Liver (tissue), 9 donors: Measurements from ENCODE around the gene TTF2. TPM values are rescaled to one million over a fixed set of nuclear protein-coding genes. Genes with fewer than 3 reads are reported as not detected.

Experiments
- DNase-seq: peaks from one replicate; pipeline ENCODE4 v3.0.0-alpha.2; 2017; ENCODE audit warnings: low spot score
- H3K27ac ChIP-seq, 2 donors: one replicate each; pipeline ENCODE4 v1.7.0; 2013; ENCODE audit warnings: inconsistent platforms in 2 of 2, low read length in 2 of 2, control low read depth in 1 of 2, low read depth in 1 of 2, mild to moderate bottlenecking in 1 of 2
- H3K27me3 ChIP-seq, 4 donors: one replicate each; pipeline versions ENCODE4 v1.6.1 to v1.7.0; 2013; ENCODE audit warnings: low read length in 3 of 4, inconsistent platforms in 1 of 4, mild to moderate bottlenecking in 1 of 4, moderate library complexity in 1 of 4; ENCODE audit not compliant: control insufficient read depth in 4 of 4, insufficient read depth in 4 of 4
- H3K36me3 ChIP-seq, 4 donors: one replicate each; pipeline versions ENCODE4 v1.6.1 to v1.7.0; 2013; ENCODE audit warnings: low read length in 3 of 4, mild to moderate bottlenecking in 3 of 4, low read depth in 1 of 4, moderate library complexity in 1 of 4; ENCODE audit not compliant: control insufficient read depth in 4 of 4, insufficient read depth in 3 of 4
- H3K4me1 ChIP-seq, 4 donors: one replicate each; pipeline versions ENCODE4 v1.6.1 to v1.7.0; 2013; ENCODE audit warnings: low read length in 3 of 4, mild to moderate bottlenecking in 3 of 4, moderate library complexity in 1 of 4; ENCODE audit not compliant: control insufficient read depth in 4 of 4, insufficient read depth in 4 of 4
- H3K4me3 ChIP-seq, 3 donors: one replicate each; pipeline versions ENCODE4 v1.6.1 to v1.7.0; 2013; ENCODE audit warnings: low read length in 3 of 3, control low read depth in 1 of 3, low read depth in 1 of 3, mild to moderate bottlenecking in 1 of 3
- H3K9ac ChIP-seq, 2 donors: one replicate each; pipeline ENCODE4 v1.7.0; 2013; ENCODE audit warnings: low read length in 2 of 2, mild to moderate bottlenecking in 2 of 2, moderate library complexity in 2 of 2, control low read depth in 1 of 2, low read depth in 1 of 2
- H3K9me3 ChIP-seq, 4 donors: one replicate each; pipeline versions ENCODE4 v1.6.1 to v1.7.0; 2013; ENCODE audit warnings: low read length in 3 of 4; ENCODE audit not compliant: control insufficient read depth in 4 of 4
- EGR1 ChIP-seq, 2 donors: IDR thresholded peaks; 2 replicates each; pipeline ENCODE4 v1.6.1; 2016 to 2018; ENCODE audit warnings: antibody characterized with exemption in 2 of 2, low read depth in 2 of 2
- FOXA2 ChIP-seq: IDR thresholded peaks from 2 replicates; pipeline ENCODE4 v1.6.1; 2016; ENCODE audit warnings: antibody characterized with exemption
- GABPA ChIP-seq, 2 donors: IDR thresholded peaks in 1 of 2; conservative IDR thresholded peaks in 1 of 2; 2 replicates each; pipeline ENCODE4 v1.6.1; 2016; ENCODE audit warnings: antibody characterized with exemption in 2 of 2, mild to moderate bottlenecking in 1 of 2, moderate library complexity in 1 of 2
- HNF4G ChIP-seq: IDR thresholded peaks from 2 replicates; pipeline ENCODE4 v1.6.1; 2016; ENCODE audit warnings: antibody characterized with exemption
- JUND ChIP-seq, 2 donors: IDR thresholded peaks; 2 replicates each; pipeline ENCODE4 v1.6.1; 2016; ENCODE audit warnings: antibody characterized with exemption in 2 of 2
- NR2F2 ChIP-seq: IDR thresholded peaks from 2 replicates; pipeline ENCODE4 v1.6.1; 2016; ENCODE audit warnings: antibody characterized with exemption
- RXRA ChIP-seq, 2 donors: IDR thresholded peaks; 2 replicates each; pipeline ENCODE4 v1.6.1; 2017 to 2018; ENCODE audit warnings: antibody characterized with exemption in 2 of 2, mild to moderate bottlenecking in 1 of 2
- SP1 ChIP-seq: IDR thresholded peaks from 2 replicates; pipeline ENCODE4 v1.6.1; 2018; ENCODE audit warnings: antibody characterized with exemption, mild to moderate bottlenecking
- TAF1 ChIP-seq: conservative IDR thresholded peaks from 2 replicates; pipeline ENCODE4 v1.6.1; 2016; ENCODE audit warnings: antibody characterized with exemption, mild to moderate bottlenecking
- YY1 ChIP-seq: IDR thresholded peaks from 2 replicates; pipeline ENCODE4 v1.6.1; 2016; ENCODE audit warnings: antibody characterized with exemption, mild to moderate bottlenecking
- WGBS: extraction: QIAGEN DNeasy Blood & Tissue Kit; methylation state at CpG from one replicate; pipeline ENCODE4 v1.1.7; 2013; 5-methylcytosine and 5-hydroxymethylcytosine counted together
- polyA plus RNA-seq, 2 donors: library from polyadenylated mRNA; stranded (reverse) in 1 of 2; unstranded in 1 of 2; fragments of 200-250 nt in 1 of 2; fragments of >200 nt in 1 of 2; fragmentation: Nextera tagmentation in 1 of 2; extraction: Ambion mirVana in 1 of 2; gene quantifications; one replicate each; pipeline versions ENCODE4 v1.2.1 to v1.2.3, GENCODE V29; 2013 to 2015
- total RNA-seq, 2 donors: library from RNA; depleted of rRNA; stranded (reverse); fragments of >200 nt; gene quantifications; one replicate each; pipeline ENCODE4 v1.2.3, GENCODE V29; 2014
- TF ChIP-seq, protein P1 (sequence below): IDR thresholded peaks from 2 replicates; pipeline ENCODE4 v1.6.1; 2016; ENCODE audit warnings: antibody characterized with exemption
- TF ChIP-seq, protein P2 (sequence below): IDR thresholded peaks from 2 replicates; pipeline ENCODE4 v1.6.1; 2016; ENCODE audit warnings: antibody characterized with exemption, mild to moderate bottlenecking
- TF ChIP-seq, protein P3 (sequence below): fragments of 150-350 bp; IDR thresholded peaks from 2 replicates; pipeline ENCODE4 v1.5.1; 2017; ENCODE audit warnings: improper control_type of control experiment, low read depth, low read length; ENCODE audit not compliant: missing input control
- donor health status: healthy.
- donor health status: healthy.
- donor health status: healthy.
- donor health status: healthy.
- donor health status: healthy.

The TTF2 gene
- total and polyA plus RNA-seq, 4 donors, result 1.3 to 16.9 (median 2.8) TPM

DNA sequence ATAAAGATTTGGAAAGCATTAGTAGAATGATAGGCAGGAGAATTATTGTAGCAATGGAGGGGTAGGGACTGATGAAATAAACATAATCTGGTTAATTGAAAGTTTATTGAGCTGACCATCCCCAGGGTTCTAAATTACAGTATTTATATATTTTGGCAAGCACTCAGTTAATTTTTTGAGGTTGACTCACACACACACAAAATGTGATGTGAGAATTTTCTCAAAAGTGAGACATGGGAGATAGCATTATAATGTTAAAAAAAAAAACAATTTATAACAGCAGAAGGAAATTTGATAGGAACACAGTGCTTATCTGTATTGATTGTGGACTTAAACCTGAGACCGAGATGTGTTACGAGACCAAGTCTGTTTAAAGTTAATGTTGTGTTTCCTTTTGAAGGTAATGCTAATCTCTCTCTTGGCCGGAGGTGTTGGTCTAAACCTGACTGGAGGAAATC, 36.9 kb downstream of the TTF2 start:
- 95% methylated on average over 3 of the region's 3 CpGs for WGBS

DNA sequence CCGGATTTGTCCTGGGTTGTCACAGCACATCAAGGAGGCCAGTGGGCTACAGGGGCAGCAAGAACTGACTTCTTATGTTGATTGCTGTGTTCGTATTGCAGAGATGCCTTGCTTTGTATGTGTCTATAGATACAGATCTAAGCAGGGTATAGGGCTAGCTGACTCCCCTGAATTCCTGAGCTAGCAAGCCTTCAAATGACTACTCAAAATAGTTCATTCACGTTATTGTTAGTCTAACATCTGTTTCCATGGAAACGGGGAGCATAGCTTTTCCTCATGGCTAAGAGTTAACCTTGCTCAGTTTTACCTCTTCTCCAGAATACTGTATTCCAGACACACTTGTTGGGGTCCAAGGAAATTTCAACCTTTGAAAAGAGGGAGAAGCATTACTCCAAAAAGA, 37.3 kb downstream of the TTF2 start:
- H3K27ac ChIP-seq, result no peak overlapping the region
- TF ChIP-seq YY1 (no peak), SP1 (no peak), RXRA (IDR thresholded peaks at IDR 0.05) (no peak), HNF4G (no peak), TAF1 (no peak), FOXA2 (no peak), JUND (IDR thresholded peaks at IDR 0.05) (no peak), NR2F2 (no peak), GABPA (IDR thresholded peaks at IDR 0.05 in 1 of 2, conservative IDR thresholded peaks at IDR 0.05 in 1 of 2) (no peak)
- TF ChIP-seq, protein P1, sequence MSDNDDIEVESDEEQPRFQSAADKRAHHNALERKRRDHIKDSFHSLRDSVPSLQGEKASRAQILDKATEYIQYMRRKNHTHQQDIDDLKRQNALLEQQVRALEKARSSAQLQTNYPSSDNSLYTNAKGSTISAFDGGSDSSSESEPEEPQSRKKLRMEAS, result no peak
- TF ChIP-seq, protein P2, sequence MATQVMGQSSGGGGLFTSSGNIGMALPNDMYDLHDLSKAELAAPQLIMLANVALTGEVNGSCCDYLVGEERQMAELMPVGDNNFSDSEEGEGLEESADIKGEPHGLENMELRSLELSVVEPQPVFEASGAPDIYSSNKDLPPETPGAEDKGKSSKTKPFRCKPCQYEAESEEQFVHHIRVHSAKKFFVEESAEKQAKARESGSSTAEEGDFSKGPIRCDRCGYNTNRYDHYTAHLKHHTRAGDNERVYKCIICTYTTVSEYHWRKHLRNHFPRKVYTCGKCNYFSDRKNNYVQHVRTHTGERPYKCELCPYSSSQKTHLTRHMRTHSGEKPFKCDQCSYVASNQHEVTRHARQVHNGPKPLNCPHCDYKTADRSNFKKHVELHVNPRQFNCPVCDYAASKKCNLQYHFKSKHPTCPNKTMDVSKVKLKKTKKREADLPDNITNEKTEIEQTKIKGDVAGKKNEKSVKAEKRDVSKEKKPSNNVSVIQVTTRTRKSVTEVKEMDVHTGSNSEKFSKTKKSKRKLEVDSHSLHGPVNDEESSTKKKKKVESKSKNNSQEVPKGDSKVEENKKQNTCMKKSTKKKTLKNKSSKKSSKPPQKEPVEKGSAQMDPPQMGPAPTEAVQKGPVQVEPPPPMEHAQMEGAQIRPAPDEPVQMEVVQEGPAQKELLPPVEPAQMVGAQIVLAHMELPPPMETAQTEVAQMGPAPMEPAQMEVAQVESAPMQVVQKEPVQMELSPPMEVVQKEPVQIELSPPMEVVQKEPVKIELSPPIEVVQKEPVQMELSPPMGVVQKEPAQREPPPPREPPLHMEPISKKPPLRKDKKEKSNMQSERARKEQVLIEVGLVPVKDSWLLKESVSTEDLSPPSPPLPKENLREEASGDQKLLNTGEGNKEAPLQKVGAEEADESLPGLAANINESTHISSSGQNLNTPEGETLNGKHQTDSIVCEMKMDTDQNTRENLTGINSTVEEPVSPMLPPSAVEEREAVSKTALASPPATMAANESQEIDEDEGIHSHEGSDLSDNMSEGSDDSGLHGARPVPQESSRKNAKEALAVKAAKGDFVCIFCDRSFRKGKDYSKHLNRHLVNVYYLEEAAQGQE, result no peak
- peaks cover 3 to 21% (median 7%) of the 10 kb centered on the region in 4 donors for H3K36me3 ChIP-seq
- WGBS, result 91% methylated on average over 4 of the region's 4 CpGs
- H3K27me3 ChIP-seq, result no peaks in the 10 kb centered on the region
- H3K4me1 ChIP-seq, result no peaks in the 10 kb centered on the region
- H3K9ac ChIP-seq, result no peak overlapping the region
- no peaks in the 10 kb centered on the region for H3K9me3 ChIP-seq
- H3K4me3 ChIP-seq, result no peak overlapping the region
- DNase-seq, result no peak

More for the DNA sequence above, 36.9 kb downstream of the TTF2 start:
- Histone ChIP-seq H3K4me3 (no peak overlapping the region), H3K36me3 (peaks cover 3 to 22% (median 7%) of the 10 kb centered on the region in 4 donors), H3K9ac (no peak overlapping the region), H3K9me3 (no peaks in the 10 kb centered on the region), H3K4me1 (no peaks in the 10 kb centered on the region), H3K27me3 (no peaks in the 10 kb centered on the region), H3K27ac (no peak overlapping the region)
- TF ChIP-seq HNF4G, result no peak
- no peak for TF ChIP-seq JUND (IDR thresholded peaks at IDR 0.05)
- no peak for TF ChIP-seq EGR1 (IDR thresholded peaks at IDR 0.05; ENCODE audit: low read depth in 2 of 2)
- TF ChIP-seq, protein P3, sequence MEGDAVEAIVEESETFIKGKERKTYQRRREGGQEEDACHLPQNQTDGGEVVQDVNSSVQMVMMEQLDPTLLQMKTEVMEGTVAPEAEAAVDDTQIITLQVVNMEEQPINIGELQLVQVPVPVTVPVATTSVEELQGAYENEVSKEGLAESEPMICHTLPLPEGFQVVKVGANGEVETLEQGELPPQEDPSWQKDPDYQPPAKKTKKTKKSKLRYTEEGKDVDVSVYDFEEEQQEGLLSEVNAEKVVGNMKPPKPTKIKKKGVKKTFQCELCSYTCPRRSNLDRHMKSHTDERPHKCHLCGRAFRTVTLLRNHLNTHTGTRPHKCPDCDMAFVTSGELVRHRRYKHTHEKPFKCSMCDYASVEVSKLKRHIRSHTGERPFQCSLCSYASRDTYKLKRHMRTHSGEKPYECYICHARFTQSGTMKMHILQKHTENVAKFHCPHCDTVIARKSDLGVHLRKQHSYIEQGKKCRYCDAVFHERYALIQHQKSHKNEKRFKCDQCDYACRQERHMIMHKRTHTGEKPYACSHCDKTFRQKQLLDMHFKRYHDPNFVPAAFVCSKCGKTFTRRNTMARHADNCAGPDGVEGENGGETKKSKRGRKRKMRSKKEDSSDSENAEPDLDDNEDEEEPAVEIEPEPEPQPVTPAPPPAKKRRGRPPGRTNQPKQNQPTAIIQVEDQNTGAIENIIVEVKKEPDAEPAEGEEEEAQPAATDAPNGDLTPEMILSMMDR, result no peak
- no peak for DNase-seq
